ENCODE measurements around the gene PEF1.

GRCh38 chr1:31642366-31642765 lies 2.3 kb downstream of the PEF1 start:
- TF ChIP-seq POLR2AphosphoS5 (IDR thresholded peaks at IDR 0.05), result no peak
- no peak for TF ChIP-seq CTCF (IDR thresholded peaks at IDR 0.05)
- TF ChIP-seq POLR2A (IDR thresholded peaks at IDR 0.05), result no peak
- TF ChIP-seq EP300 (IDR thresholded peaks at IDR 0.05), result no peak

Measured in suprapubic skin (tissue), 4 donors.